Measurements from ENCODE around the gene GARIN3.

GARIN3 gene

GRCh38 chr5:157130925-157131324, 35.1 kb downstream of the GARIN3 start:
- no peak for DNase-seq
- H3K27ac ChIP-seq = no peak overlapping the region
- no peak for TF ChIP-seq CTCF (IDR thresholded peaks at IDR 0.05; ENCODE audit: low read depth, low read length)
- H3K9me3 ChIP-seq (ENCODE audit: severe bottlenecking) = no peaks in the 10 kb centered on the region
- H3K4me3 ChIP-seq (ENCODE audit: low read depth, low read length) = no peak overlapping the region
- H3K36me3 ChIP-seq = no peaks in the 10 kb centered on the region
- no peaks in the 10 kb centered on the region for H3K27me3 ChIP-seq (ENCODE audit: insufficient read depth, low read depth, severe bottlenecking)

GRCh38 chr5:157121709-157122108, 44.4 kb downstream of the GARIN3 start:
- Histone ChIP-seq H3K4me3 (ENCODE audit: low read depth, low read length) (no peak overlapping the region), H3K27ac (no peak overlapping the region), H3K36me3 (no peaks in the 10 kb centered on the region), H3K9me3 (ENCODE audit: severe bottlenecking) (peaks cover 6% of the 10 kb centered on the region), H3K27me3 (ENCODE audit: insufficient read depth, low read depth, severe bottlenecking) (no peaks in the 10 kb centered on the region)
- no peak for DNase-seq
- no peak for TF ChIP-seq CTCF (IDR thresholded peaks at IDR 0.05; ENCODE audit: low read depth, low read length)

- H3K27ac ChIP-seq = no peak overlapping the region
- no peaks in the 10 kb centered on the region for H3K36me3 ChIP-seq
- H3K9me3 ChIP-seq (ENCODE audit: severe bottlenecking) = peaks cover 6% of the 10 kb centered on the region
- TF ChIP-seq CTCF (IDR thresholded peaks at IDR 0.05; ENCODE audit: low read depth, low read length) = no peak
- H3K4me3 ChIP-seq (ENCODE audit: low read depth, low read length) = no peak overlapping the region
- H3K27me3 ChIP-seq (ENCODE audit: insufficient read depth, low read depth, severe bottlenecking) = no peaks in the 10 kb centered on the region
- no peak for DNase-seq
Measured at GRCh38 chr5:157120102-157120501, 46.0 kb downstream of the GARIN3 start.

- no peak for TF ChIP-seq CTCF (IDR thresholded peaks at IDR 0.05; ENCODE audit: low read depth, low read length)
- no peak for DNase-seq
- Histone ChIP-seq H3K9me3 (ENCODE audit: severe bottlenecking) (peaks cover 6% of the 10 kb centered on the region), H3K4me3 (ENCODE audit: low read depth, low read length) (no peak overlapping the region), H3K36me3 (no peaks in the 10 kb centered on the region), H3K27ac (no peak overlapping the region), H3K27me3 (ENCODE audit: insufficient read depth, low read depth, severe bottlenecking) (no peaks in the 10 kb centered on the region)
Measured at GRCh38 chr5:157116483-157116954, 49.5 kb downstream of the GARIN3 start.

GRCh38 chr5:157115502-157115901, 50.6 kb downstream of the GARIN3 start:
- Histone ChIP-seq H3K27me3 (ENCODE audit: insufficient read depth, low read depth, severe bottlenecking) (no peaks in the 10 kb centered on the region), H3K27ac (no peak overlapping the region), H3K4me3 (ENCODE audit: low read depth, low read length) (no peak overlapping the region), H3K9me3 (ENCODE audit: severe bottlenecking) (peaks cover under 1% of the 10 kb centered on the region), H3K36me3 (no peaks in the 10 kb centered on the region)
- no peak for TF ChIP-seq CTCF (IDR thresholded peaks at IDR 0.05; ENCODE audit: low read depth, low read length)
- DNase-seq = no peak

- no peak for TF ChIP-seq CTCF (IDR thresholded peaks at IDR 0.05; ENCODE audit: low read depth, low read length)
- no peaks in the 10 kb centered on the region for H3K27me3 ChIP-seq (ENCODE audit: insufficient read depth, low read depth, severe bottlenecking)
- no peaks in the 10 kb centered on the region for H3K36me3 ChIP-seq
- no peak overlapping the region for H3K4me3 ChIP-seq (ENCODE audit: low read depth, low read length)
- H3K9me3 ChIP-seq (ENCODE audit: severe bottlenecking) = no peaks in the 10 kb centered on the region
- H3K27ac ChIP-seq = no peak overlapping the region
- DNase-seq = no peak
Measured at GRCh38 chr5:157115012-157115411, 51.1 kb downstream of the GARIN3 start.
